A549 (cell line): Measurements from ENCODE around the gene GZMM. TPM values are rescaled to one million over a fixed set of nuclear protein-coding genes. Genes with fewer than 3 reads are reported as not detected.
A peak's percentile ranks its signal among the peaks of the same experiment; 100 is the strongest.

ENCODE experiments used
- ATAC-seq, 2 experiments: fragments of 200-7000 bp in 1 of 2; fragments of >200 bp in 1 of 2; cut with Nextera tagmentation in 1 of 2; cut with Tn5 transposase in 1 of 2; 3 replicates each; pipeline versions ENCODE4 v1.8.0 to v1.9.1; 2018 to 2020; ENCODE audit warnings: mild to moderate bottlenecking in 1 of 2, moderate library complexity in 1 of 2
- CTCF ChIA-PET: fragments of 300-600 bp; sonication (Branson Sonifier 250); formaldehyde crosslinking; extraction: SDS; loops from one replicate; lab custom pipeline; 2021; ENCODE audit warnings: antibody characterized with exemption, inconsistent platforms; lab: Yijun Ruan, JAX
- POLR2A ChIA-PET: fragments of 350-600 bp; formaldehyde crosslinking; extraction: SDS; loops from one replicate; lab custom pipeline; 2021; ENCODE audit warnings: antibody characterized with exemption, inconsistent platforms; lab: Yijun Ruan, JAX
- DNase-seq, 2 experiments: peaks; one replicate each; pipeline versions ENCODE4 v3.0.0 to v3.0.0-alpha.2; 2011 to 2016; ENCODE audit warnings: low read depth in 1 of 2, low spot score in 1 of 2
- FAIRE-seq: peaks from 2 replicates; lab custom pipeline; 2011; peaks lifted over from hg19 to GRCh38; lab: Jason Lieb, UNC
- H3K27ac ChIP-seq, 2 experiments: fragments of >200 bp; sonication (Bioruptor Twin); formaldehyde crosslinking; 3 replicates each; pipeline ENCODE4 v1.5.1; 2016 to 2017
- H3K4me1 ChIP-seq: fragments of >200 bp; sonication (Bioruptor Twin); formaldehyde crosslinking; 3 replicates; pipeline ENCODE4 v1.6.1; 2016
- H3K4me2 ChIP-seq: fragments of >200 bp; sonication (Bioruptor Twin); formaldehyde crosslinking; 3 replicates; pipeline ENCODE4 v1.6.1; 2016
- H3K4me3 ChIP-seq: fragments of >200 bp; sonication (Bioruptor Twin); formaldehyde crosslinking; 3 replicates; pipeline ENCODE4 v1.5.1; 2016
- H3K9me3 ChIP-seq: fragments of >200 bp; sonication (Bioruptor Twin); formaldehyde crosslinking; 3 replicates; pipeline ENCODE4 v1.6.1; 2016
- CBX8 ChIP-seq: fragments of 200-600 bp; sonication (generic); IDR thresholded peaks from 2 replicates; pipeline ENCODE4 v1.6.1; 2016
- CEBPB ChIP-seq, 2 experiments: fragments of >200 bp in 1 of 2; sonication (Bioruptor Twin) in 1 of 2; formaldehyde crosslinking in 1 of 2; IDR thresholded peaks; 2 replicates each; pipeline ENCODE4 v1.6.1; 2012 to 2016
- CHD4 ChIP-seq: fragments of 200-600 bp; sonication (generic); IDR thresholded peaks from 2 replicates; pipeline ENCODE4 v1.6.1; 2016; ENCODE audit warnings: antibody characterized with exemption, mild to moderate bottlenecking, borderline replicate concordance
- EHF ChIP-seq: fragments of 250-450 bp; sonication (Bioruptor Pico); IDR thresholded peaks from 2 replicates; pipeline ENCODE4 v1.5.0; 2020; ENCODE audit warnings: mild to moderate bottlenecking
- ESRRA ChIP-seq: fragments of 150-350 bp; IDR thresholded peaks from 2 replicates; pipeline ENCODE4 v1.6.1; 2014; ENCODE audit warnings: mild to moderate bottlenecking, low read length, borderline replicate concordance
- FOSB ChIP-seq: fragments of 250-450 bp; sonication (Bioruptor Pico); IDR thresholded peaks from 2 replicates; pipeline ENCODE4 v1.5.0; 2020; ENCODE audit warnings: mild to moderate bottlenecking, moderate library complexity
- FOSL2 ChIP-seq, 2 experiments: fragments of 450-650 bp in 1 of 2; fragments of >200 bp in 1 of 2; sonication (Bioruptor Twin) in 1 of 2; formaldehyde crosslinking; IDR thresholded peaks; 2 replicates each; pipeline versions ENCODE4 v1.5.0 to v1.6.1; 2016 to 2020; ENCODE audit warnings: mild to moderate bottlenecking in 1 of 2, moderate library complexity in 1 of 2
- GATA3 ChIP-seq: IDR thresholded peaks from 2 replicates; pipeline ENCODE4 v1.6.1; 2012; ENCODE audit warnings: borderline replicate concordance
- HEYL ChIP-seq: fragments of 250-450 bp; sonication (Bioruptor Pico); IDR thresholded peaks from 2 replicates; pipeline ENCODE4 v1.8.0; 2021; ENCODE audit warnings: mild to moderate bottlenecking, moderate library complexity
- HOXA7 ChIP-seq: fragments of 250-450 bp; sonication (Bioruptor Pico); IDR thresholded peaks from 2 replicates; pipeline ENCODE4 v1.5.0; 2020; ENCODE audit warnings: mild to moderate bottlenecking, moderate library complexity
- HOXB13 ChIP-seq: fragments of 250-450 bp; sonication (Bioruptor Pico); IDR thresholded peaks from 2 replicates; pipeline ENCODE4 v1.5.0; 2020; ENCODE audit warnings: low read depth, mild to moderate bottlenecking, moderate library complexity
- HOXB5 ChIP-seq: fragments of 250-450 bp; sonication (Bioruptor Pico); IDR thresholded peaks from 2 replicates; pipeline ENCODE4 v1.5.0; 2020; ENCODE audit warnings: mild to moderate bottlenecking, moderate library complexity
- JUN ChIP-seq, 2 experiments: fragments of >200 bp; sonication (Bioruptor Twin); formaldehyde crosslinking; IDR thresholded peaks; 2 replicates in 1 of 2; 3 replicates in 1 of 2; pipeline ENCODE4 v1.6.1; 2016 to 2017
- JUNB ChIP-seq: fragments of >200 bp; sonication (Bioruptor Twin); formaldehyde crosslinking; IDR thresholded peaks from 2 replicates; pipeline ENCODE4 v1.6.1; 2016
- MAZ ChIP-seq: fragments of 150-350 bp; IDR thresholded peaks from 2 replicates; pipeline ENCODE4 v1.6.1; 2014; ENCODE audit warnings: antibody characterized with exemption, low read depth, low read length, borderline replicate concordance
- NFE2L2 ChIP-seq: fragments of 150-350 bp; conservative IDR thresholded peaks from 2 replicates; pipeline ENCODE4 v1.6.1; 2014; ENCODE audit warnings: low read length
- PHF8 ChIP-seq: fragments of 200-600 bp; sonication (generic); IDR thresholded peaks from 2 replicates; pipeline ENCODE4 v1.6.1; 2016; ENCODE audit warnings: low read depth, mild to moderate bottlenecking, antibody characterized with exemption, moderate library complexity, borderline replicate concordance
- POLR2A ChIP-seq: IDR thresholded peaks from 2 replicates; pipeline ENCODE4 v1.6.1; 2012; ENCODE audit warnings: mild to moderate bottlenecking, low read length
- POLR2AphosphoS2 ChIP-seq: conservative IDR thresholded peaks from 2 replicates; pipeline ENCODE4 v1.6.1; 2012; ENCODE audit warnings: low read length, improper control_type of control experiment, inconsistent platforms
- TP53 ChIP-seq: fragments of 250-450 bp; sonication (Bioruptor Pico); IDR thresholded peaks from 2 replicates; pipeline ENCODE4 v1.5.0; 2021; ENCODE audit warnings: mild to moderate bottlenecking, moderate library complexity
- ZC3H11A ChIP-seq: fragments of 450-650 bp; IDR thresholded peaks from 2 replicates; pipeline ENCODE4 v1.6.1; 2014; ENCODE audit warnings: antibody characterized with exemption, mild to moderate bottlenecking
- ZNF302 ChIP-seq: fragments of 250-450 bp; sonication (Bioruptor Pico); IDR thresholded peaks from 2 replicates; pipeline ENCODE4 v1.9.0; 2021; ENCODE audit warnings: inconsistent platforms, mild to moderate bottlenecking, moderate library complexity
- ZSCAN20 ChIP-seq: fragments of 250-450 bp; sonication (Bioruptor Pico); IDR thresholded peaks from 2 replicates; pipeline ENCODE4 v1.8.0; 2022; ENCODE audit warnings: mild to moderate bottlenecking, moderate library complexity
- WGBS: methylation state at CpG from one replicate; pipeline ENCODE4 v1.1.6; 2017; ENCODE audit errors: missing lambda C conversion rate; 5-methylcytosine and 5-hydroxymethylcytosine counted together
- polyA plus RNA-seq, 4 experiments: library from polyadenylated mRNA; depleted of rRNA in 3 of 4; stranded (reverse); fragments of >200 nt; fragmentation: RNase III in 1 of 4; extraction: RNeasy Plus Mini Kit Qiagen cat#74134 plus additional on column Dnase treatment in 1 of 4; gene quantifications; 2 replicates in 3 of 4; 3 replicates in 1 of 4; pipeline ENCODE4 v1.2.3, GENCODE V29; 2011 to 2017
- TF ChIP-seq, protein P1 (sequence below): fragments of 450-650 bp; IDR thresholded peaks from 2 replicates; pipeline ENCODE4 v1.6.1; 2014; ENCODE audit warnings: antibody characterized with exemption
- TF ChIP-seq, protein P2 (sequence below): fragments of >200 bp; sonication (Bioruptor Twin); formaldehyde crosslinking; IDR thresholded peaks from 3 replicates; pipeline ENCODE4 v1.6.1; 2016
- TF ChIP-seq, protein P3 (sequence below): fragments of 200-600 bp; sonication (generic); IDR thresholded peaks from 2 replicates; pipeline ENCODE4 v1.6.1; 2016; ENCODE audit warnings: antibody characterized with exemption, mild to moderate bottlenecking, moderate library complexity
- TF ChIP-seq, protein P4 (sequence below): fragments of 250-450 bp; sonication (Bioruptor Pico); IDR thresholded peaks from 2 replicates; pipeline ENCODE4 v1.5.0; 2020; ENCODE audit warnings: low read depth, mild to moderate bottlenecking, moderate library complexity
- TF ChIP-seq, protein P5 (sequence below): fragments of >200 bp; sonication (Bioruptor Twin); formaldehyde crosslinking; IDR thresholded peaks from 3 replicates; pipeline ENCODE4 v1.5.1; 2016
- TF ChIP-seq, protein P6 (sequence below): fragments of 250-450 bp; sonication (Bioruptor Pico); IDR thresholded peaks from 2 replicates; pipeline ENCODE4 v1.5.0; 2021; ENCODE audit warnings: mild to moderate bottlenecking, moderate library complexity, borderline replicate concordance

Gene GZMM
- polyA plus RNA-seq, 2 of the 4 experiments (the other 2 are of a cell fraction) = not detected

DNA sequence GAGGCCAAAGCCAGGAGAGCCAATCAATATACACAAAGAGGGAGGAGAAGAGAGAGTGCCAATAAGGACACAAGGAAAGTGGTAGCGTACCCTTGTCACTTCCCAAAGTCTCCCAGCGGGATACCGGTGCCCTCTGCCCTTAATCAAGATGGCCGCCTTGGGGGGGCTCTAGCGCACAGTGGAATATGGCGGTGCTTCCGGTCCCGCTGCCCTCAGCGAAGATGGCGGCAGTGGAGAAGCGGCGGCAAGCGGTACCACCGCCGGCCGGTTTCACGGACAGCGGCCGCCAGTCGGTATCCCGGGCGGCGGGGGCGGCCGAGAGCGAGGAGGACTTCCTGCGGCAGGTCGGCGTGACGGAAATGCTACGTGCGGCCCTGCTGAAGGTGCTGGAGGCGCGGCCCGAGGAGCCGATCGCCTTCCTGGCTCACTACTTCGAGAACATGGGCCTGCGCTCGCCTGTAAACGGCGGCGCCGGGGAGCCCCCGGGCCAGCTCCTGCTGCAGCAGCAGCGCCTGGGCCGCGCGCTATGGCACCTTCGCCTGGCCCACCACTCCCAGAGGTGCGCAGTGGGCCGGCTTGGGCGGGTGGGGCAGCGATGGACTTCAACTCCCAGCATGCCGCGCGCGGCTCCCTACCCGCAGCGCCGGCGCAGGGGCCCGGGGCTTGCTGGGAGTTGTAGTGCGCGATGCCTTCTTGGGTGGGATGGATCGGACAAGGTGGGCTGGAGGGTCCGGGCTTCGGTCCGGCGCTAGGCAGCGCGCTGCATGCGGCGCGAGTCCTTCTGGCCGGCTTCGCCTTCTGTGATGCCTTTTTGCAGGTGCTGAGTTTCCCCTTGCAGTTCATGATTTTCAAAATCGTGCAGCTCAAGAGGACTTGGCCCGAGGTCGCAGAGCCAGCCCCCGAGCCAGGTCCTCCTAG, 36.3 kb upstream of the GZMM start, which contains the start of gene TPGS1:
Gene TPGS1 (plus strand): TSS at position 212 of the 918 bp plus-strand sequence. CDS start 10 bp downstream, at position 222.
- H3K9me3 ChIP-seq = no peaks in the 10 kb centered on the region
- ChIA-PET CTCF (interaction anchor here (0.6 to 2.8 kb wide), 13 partner anchors 8 to 119 kb away, joined by 3 to 17 read pairs (median 5); partner anchors contain the start of genes CDC34 and MADCAM1), POLR2A (interaction anchor here (1.4 to 1.6 kb wide), 4 partner anchors 12 to 24 kb away, joined by 3 to 9 read pairs (median 4); partner anchors contain the start of gene CDC34)
- H3K4me2 ChIP-seq = peak within 1 kb of the TSS; percentile 99
- FAIRE-seq (no peak), ATAC-seq (peak; percentile 83 to 88), DNase-seq (peak in 1 of 2 experiments; percentile 75)
- peaks cover 4% of the 10 kb centered on the region; the same call in 1 of the 3 replicates for H3K4me1 ChIP-seq
- 4% methylated on average over 27 of the region's 81 CpGs for WGBS
- H3K4me3 ChIP-seq = peak within 1 kb of the TSS; percentile 99
- H3K27ac ChIP-seq = peak within 1 kb of the TSS; percentile 99 to 100
- TF ChIP-seq ZC3H11A = no peak
- TF ChIP-seq, protein P1, sequence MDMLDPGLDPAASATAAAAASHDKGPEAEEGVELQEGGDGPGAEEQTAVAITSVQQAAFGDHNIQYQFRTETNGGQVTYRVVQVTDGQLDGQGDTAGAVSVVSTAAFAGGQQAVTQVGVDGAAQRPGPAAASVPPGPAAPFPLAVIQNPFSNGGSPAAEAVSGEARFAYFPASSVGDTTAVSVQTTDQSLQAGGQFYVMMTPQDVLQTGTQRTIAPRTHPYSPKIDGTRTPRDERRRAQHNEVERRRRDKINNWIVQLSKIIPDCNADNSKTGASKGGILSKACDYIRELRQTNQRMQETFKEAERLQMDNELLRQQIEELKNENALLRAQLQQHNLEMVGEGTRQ = no peak
- no peak for TF ChIP-seq ZNF302 (CRISPR knock-in tag)
- no peak for TF ChIP-seq ZSCAN20 (CRISPR knock-in tag)
- 0 out of 2 replicates have a peak, but pooled peaks have one; percentile 38 for TF ChIP-seq HOXB5
- TF ChIP-seq MAZ = no peak
- TF ChIP-seq, protein P2, sequence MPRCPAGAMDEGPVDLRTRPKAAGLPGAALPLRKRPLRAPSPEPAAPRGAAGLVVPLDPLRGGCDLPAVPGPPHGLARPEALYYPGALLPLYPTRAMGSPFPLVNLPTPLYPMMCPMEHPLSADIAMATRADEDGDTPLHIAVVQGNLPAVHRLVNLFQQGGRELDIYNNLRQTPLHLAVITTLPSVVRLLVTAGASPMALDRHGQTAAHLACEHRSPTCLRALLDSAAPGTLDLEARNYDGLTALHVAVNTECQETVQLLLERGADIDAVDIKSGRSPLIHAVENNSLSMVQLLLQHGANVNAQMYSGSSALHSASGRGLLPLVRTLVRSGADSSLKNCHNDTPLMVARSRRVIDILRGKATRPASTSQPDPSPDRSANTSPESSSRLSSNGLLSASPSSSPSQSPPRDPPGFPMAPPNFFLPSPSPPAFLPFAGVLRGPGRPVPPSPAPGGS = 0 out of 3 replicates have a peak, but pooled peaks have one; percentile 15
- TF ChIP-seq FOSL2 (IDR thresholded peaks at IDR 0.05) = no peak
- TF ChIP-seq FOSL2 (CRISPR knock-in tag; IDR thresholded peaks at IDR 0.05) = no peak
- TF ChIP-seq, protein P3, sequence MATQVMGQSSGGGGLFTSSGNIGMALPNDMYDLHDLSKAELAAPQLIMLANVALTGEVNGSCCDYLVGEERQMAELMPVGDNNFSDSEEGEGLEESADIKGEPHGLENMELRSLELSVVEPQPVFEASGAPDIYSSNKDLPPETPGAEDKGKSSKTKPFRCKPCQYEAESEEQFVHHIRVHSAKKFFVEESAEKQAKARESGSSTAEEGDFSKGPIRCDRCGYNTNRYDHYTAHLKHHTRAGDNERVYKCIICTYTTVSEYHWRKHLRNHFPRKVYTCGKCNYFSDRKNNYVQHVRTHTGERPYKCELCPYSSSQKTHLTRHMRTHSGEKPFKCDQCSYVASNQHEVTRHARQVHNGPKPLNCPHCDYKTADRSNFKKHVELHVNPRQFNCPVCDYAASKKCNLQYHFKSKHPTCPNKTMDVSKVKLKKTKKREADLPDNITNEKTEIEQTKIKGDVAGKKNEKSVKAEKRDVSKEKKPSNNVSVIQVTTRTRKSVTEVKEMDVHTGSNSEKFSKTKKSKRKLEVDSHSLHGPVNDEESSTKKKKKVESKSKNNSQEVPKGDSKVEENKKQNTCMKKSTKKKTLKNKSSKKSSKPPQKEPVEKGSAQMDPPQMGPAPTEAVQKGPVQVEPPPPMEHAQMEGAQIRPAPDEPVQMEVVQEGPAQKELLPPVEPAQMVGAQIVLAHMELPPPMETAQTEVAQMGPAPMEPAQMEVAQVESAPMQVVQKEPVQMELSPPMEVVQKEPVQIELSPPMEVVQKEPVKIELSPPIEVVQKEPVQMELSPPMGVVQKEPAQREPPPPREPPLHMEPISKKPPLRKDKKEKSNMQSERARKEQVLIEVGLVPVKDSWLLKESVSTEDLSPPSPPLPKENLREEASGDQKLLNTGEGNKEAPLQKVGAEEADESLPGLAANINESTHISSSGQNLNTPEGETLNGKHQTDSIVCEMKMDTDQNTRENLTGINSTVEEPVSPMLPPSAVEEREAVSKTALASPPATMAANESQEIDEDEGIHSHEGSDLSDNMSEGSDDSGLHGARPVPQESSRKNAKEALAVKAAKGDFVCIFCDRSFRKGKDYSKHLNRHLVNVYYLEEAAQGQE = no peak
- TF ChIP-seq JUN (IDR thresholded peaks at IDR 0.05) = peak; percentile 60 to 71; a peak in 4 of 5 replicates
- no peak for TF ChIP-seq CBX8
- TF ChIP-seq HOXB13 (CRISPR knock-in tag) = 0 out of 2 replicates have a peak, but pooled peaks have one; percentile 35
- TF ChIP-seq, protein P4, sequence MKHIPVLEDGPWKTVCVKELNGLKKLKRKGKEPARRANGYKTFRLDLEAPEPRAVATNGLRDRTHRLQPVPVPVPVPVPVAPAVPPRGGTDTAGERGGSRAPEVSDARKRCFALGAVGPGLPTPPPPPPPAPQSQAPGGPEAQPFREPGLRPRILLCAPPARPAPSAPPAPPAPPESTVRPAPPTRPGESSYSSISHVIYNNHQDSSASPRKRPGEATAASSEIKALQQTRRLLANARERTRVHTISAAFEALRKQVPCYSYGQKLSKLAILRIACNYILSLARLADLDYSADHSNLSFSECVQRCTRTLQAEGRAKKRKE (CRISPR knock-in tag) = no peak
- no peak for TF ChIP-seq CHD4
- TF ChIP-seq FOSB = no peak
- no peak for TF ChIP-seq GATA3
- TF ChIP-seq TP53 (CRISPR knock-in tag) = no peak
- TF ChIP-seq NFE2L2 = no peak
- TF ChIP-seq, protein P5, sequence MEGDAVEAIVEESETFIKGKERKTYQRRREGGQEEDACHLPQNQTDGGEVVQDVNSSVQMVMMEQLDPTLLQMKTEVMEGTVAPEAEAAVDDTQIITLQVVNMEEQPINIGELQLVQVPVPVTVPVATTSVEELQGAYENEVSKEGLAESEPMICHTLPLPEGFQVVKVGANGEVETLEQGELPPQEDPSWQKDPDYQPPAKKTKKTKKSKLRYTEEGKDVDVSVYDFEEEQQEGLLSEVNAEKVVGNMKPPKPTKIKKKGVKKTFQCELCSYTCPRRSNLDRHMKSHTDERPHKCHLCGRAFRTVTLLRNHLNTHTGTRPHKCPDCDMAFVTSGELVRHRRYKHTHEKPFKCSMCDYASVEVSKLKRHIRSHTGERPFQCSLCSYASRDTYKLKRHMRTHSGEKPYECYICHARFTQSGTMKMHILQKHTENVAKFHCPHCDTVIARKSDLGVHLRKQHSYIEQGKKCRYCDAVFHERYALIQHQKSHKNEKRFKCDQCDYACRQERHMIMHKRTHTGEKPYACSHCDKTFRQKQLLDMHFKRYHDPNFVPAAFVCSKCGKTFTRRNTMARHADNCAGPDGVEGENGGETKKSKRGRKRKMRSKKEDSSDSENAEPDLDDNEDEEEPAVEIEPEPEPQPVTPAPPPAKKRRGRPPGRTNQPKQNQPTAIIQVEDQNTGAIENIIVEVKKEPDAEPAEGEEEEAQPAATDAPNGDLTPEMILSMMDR = no peak
- no peak for TF ChIP-seq HEYL (CRISPR knock-in tag)
- no peak for TF ChIP-seq EHF (CRISPR knock-in tag)
- no peak for TF ChIP-seq HOXA7
- TF ChIP-seq, protein P6, sequence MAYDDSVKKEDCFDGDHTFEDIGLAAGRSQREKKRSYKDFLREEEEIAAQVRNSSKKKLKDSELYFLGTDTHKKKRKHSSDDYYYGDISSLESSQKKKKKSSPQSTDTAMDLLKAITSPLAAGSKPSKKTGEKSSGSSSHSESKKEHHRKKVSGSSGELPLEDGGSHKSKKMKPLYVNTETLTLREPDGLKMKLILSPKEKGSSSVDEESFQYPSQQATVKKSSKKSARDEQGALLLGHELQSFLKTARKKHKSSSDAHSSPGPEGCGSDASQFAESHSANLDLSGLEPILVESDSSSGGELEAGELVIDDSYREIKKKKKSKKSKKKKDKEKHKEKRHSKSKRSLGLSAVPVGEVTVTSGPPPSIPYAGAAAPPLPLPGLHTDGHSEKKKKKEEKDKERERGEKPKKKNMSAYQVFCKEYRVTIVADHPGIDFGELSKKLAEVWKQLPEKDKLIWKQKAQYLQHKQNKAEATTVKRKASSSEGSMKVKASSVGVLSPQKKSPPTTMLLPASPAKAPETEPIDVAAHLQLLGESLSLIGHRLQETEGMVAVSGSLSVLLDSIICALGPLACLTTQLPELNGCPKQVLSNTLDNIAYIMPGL (CRISPR knock-in tag) = no peak
- no peak for TF ChIP-seq ESRRA
- TF ChIP-seq JUNB = no peak
- TF ChIP-seq POLR2A = peak; percentile 55
- peak; percentile 77 for TF ChIP-seq PHF8
- no peak for TF ChIP-seq CEBPB (IDR thresholded peaks at IDR 0.05)
- no peak for TF ChIP-seq POLR2AphosphoS2
